ENCODE measurements around the gene OAS3. TPM values are rescaled to one million over a fixed set of nuclear protein-coding genes. Genes with fewer than 3 reads are reported as not detected.
"Not testable (repeated sequence)": the region's sequence is repeated elsewhere in the genome, so short reads cannot be mapped to it uniquely, and the experiment has no call there.

The OAS3 gene
- total and polyA plus RNA-seq, 12 donors, result 3.0 to 28.0 (median 8.5) TPM

- H3K27me3 ChIP-seq, result no peaks in the 10 kb centered on the region
- no peak for DNase-seq
- no peak overlapping the region for H3K27ac ChIP-seq
- intact Hi-C loops (cut with DNase I), result no loop called here
- WGBS, 2 donors, result 82 to 86% methylated on average over 5 of the region's 5 CpGs
- peaks cover 0 to 45% (median 25%) of the 10 kb centered on the region in 11 donors for H3K9me3 ChIP-seq
- H3K4me1 ChIP-seq, result no peaks in the 10 kb centered on the region
- peaks cover 0 to 93% (median 23%) of the 10 kb centered on the region in 9 donors for H3K36me3 ChIP-seq
- no peak for TF ChIP-seq CTCF (IDR thresholded peaks at IDR 0.05)
- no peak overlapping the region for H3K4me3 ChIP-seq
- ATAC-seq, result peak in 2 of 8 donors; percentile 64 to 85
These were observed 22.0 kb upstream of the OAS3 start for GRCh38 chr12:112916270-112916669.

GRCh38 chr12:112919121-112919520 lies 19.2 kb upstream of the OAS3 start:
- DNase-seq (no peak), ATAC-seq (no peak)
- Histone ChIP-seq H3K9me3 (peaks cover 0 to 18% (median 3%) of the 10 kb centered on the region in 11 donors), H3K27ac (no peak overlapping the region), H3K4me1 (no peaks in the 10 kb centered on the region), H3K27me3 (no peaks in the 10 kb centered on the region), H3K36me3 (peaks cover 0 to 83% (median 15%) of the 10 kb centered on the region in 9 donors), H3K4me3 (no peak overlapping the region)
- intact Hi-C loops (cut with DNase I), result no loop called here
- WGBS, 2 donors, result 70 to 78% methylated on average over 6 of the region's 6 CpGs
- no peak for TF ChIP-seq CTCF (IDR thresholded peaks at IDR 0.05)

GRCh38 chr12:112924986-112925385 lies 13.3 kb upstream of the OAS3 start:
- intact Hi-C loops (cut with DNase I), result no loop called here
- 38 to 52% methylated on average over 7 of the region's 7 CpGs for WGBS, 2 donors
- H3K4me3 ChIP-seq, result peak overlapping the region in 2 of 10 donors; percentile 13 to 18

GRCh38 chr12:112926416-112927033 lies 11.7 kb upstream of the OAS3 start:
- H3K27me3 ChIP-seq; H3K4me3 ChIP-seq; ATAC-seq; H3K27ac ChIP-seq; DNase-seq; intact Hi-C loops (cut with DNase I): not testable (repeated sequence)
- H3K4me1 ChIP-seq, result peaks cover 0 to 11% (median 0%) of the 10 kb centered on the region in 9 donors
- whole genome bisulfite sequencing, 2 donors, result 69 to 74% methylated on average over 7 of the region's 7 CpGs
- peaks cover 0 to 32% (median 0%) of the 10 kb centered on the region in 9 donors for H3K36me3 ChIP-seq
- H3K9me3 ChIP-seq, result peaks cover 0 to 15% (median 0%) of the 10 kb centered on the region in 11 donors

More at GRCh38 chr12:112924986-112925385, 13.3 kb upstream of the OAS3 start:
- DNase-seq (no peak), ATAC-seq (no peak)
- Histone ChIP-seq H3K9me3 (peaks cover 0 to 15% (median 0%) of the 10 kb centered on the region in 11 donors), H3K27me3 (no peaks in the 10 kb centered on the region), H3K27ac (peak overlapping the region in 1 of 10 donors; percentile 36), H3K36me3 (peaks cover 0 to 43% (median 0%) of the 10 kb centered on the region in 9 donors), H3K4me1 (peaks cover 0 to 11% (median 0%) of the 10 kb centered on the region in 9 donors)
- TF ChIP-seq CTCF (IDR thresholded peaks at IDR 0.05), result no peak

GRCh38 chr12:112927475-112927874 lies 10.8 kb upstream of the OAS3 start:
- peaks cover 0 to 31% (median 0%) of the 10 kb centered on the region in 9 donors for H3K36me3 ChIP-seq
- no peak for DNase-seq
- no peak overlapping the region for H3K4me3 ChIP-seq
- 60 to 76% methylated on average over 3 of the region's 3 CpGs for WGBS, 2 donors
- peaks cover 0 to 11% (median 0%) of the 10 kb centered on the region in 9 donors for H3K4me1 ChIP-seq
- no peak overlapping the region for H3K27ac ChIP-seq
- H3K27me3 ChIP-seq, result no peaks in the 10 kb centered on the region
- peaks cover 0 to 15% (median 0%) of the 10 kb centered on the region in 11 donors for H3K9me3 ChIP-seq
- intact Hi-C loops (cut with DNase I), result no loop called here
- TF ChIP-seq CTCF (IDR thresholded peaks at IDR 0.05), result no peak
- no peak for ATAC-seq
